Measurements from ENCODE around the gene LRRC26.

LRRC26 gene

DNA sequence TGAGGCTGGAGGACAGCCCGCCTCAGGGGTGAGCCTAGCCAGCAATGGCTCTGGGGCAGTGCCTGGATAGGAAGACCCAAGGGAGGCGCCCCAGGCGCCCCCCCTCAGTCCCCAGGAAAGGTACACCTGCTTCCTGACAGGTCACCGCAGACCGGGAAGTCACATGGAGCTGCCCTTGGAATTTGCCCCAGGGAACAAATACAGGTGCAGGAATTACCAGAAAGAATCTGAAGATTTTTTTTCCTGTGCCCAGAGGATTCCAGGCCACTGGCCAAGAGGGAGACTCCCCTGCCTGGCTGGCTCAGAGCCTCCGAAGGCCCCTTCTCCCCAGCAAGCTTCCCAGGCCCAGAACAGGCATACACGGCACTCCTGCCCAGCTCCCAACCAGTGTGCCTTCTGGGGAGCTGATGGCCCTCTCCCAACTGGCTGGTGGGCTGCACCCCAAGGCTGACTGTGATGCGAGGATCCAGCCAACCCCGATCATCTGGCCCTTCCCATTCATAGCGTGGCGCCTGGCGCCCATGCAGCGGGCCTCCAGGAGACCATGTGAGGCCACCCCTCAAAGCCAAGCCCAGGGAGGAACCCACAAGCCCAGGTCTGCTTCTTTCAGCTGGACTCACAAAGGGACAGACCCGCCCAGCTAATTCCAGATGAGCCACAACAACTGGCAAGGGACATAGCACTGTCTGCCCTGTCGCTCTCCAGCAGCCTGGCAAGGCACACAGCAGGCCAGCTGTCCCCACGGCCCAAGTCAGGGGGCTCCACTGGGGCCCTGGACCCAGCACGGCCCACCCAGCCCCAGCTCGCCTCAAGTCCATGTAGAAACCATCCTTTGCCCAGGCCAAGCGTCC, 28.4 kb upstream of the LRRC26 start:
- no peak for DNase-seq (ENCODE audit: low read depth)
- no peak for TF ChIP-seq CTCF (conservative IDR thresholded peaks at IDR 0.05; ENCODE audit: low read depth, low read length)
- peak overlapping the region; percentile 84 for H3K4me3 ChIP-seq (ENCODE audit: low read length)

DNA sequence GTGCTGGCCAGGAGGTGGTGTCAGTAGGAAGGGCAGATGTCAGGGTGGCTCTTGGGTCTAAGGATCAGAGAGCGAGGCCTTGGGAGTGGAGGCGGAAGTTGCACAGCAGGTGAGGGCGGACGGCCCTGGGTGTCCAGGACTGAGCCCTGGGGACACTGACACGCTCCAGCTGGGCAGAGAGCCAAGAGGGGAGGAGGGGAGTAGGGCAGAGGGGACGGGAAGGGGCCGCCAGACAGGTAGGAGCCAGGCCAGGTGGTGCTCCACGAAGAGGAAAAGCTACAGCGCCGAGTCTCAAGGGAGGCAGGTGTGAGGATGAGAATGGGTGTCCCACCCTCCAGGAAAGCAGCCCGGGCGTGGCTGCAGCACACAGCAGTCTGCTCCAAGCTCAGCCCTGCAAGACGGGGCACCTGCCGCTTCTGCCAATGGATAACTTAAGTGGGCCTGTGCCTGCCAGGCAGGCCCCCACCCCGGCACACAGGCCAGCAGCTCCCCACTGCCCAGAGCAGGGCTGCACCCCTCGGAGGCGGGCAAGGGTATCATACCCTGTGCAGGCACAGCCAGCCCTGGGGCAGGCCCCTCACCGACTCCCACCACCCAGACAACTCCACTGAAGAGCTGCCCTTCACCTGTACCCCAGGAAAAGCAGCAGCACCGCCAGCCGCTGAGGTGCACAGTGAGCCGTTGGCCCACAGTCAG, 25.8 kb upstream of the LRRC26 start:
- no peak for TF ChIP-seq CTCF (conservative IDR thresholded peaks at IDR 0.05; ENCODE audit: low read depth, low read length)
- DNase-seq (ENCODE audit: low read depth) = no peak
- peak overlapping the region; percentile 84 for H3K4me3 ChIP-seq (ENCODE audit: low read length)

GRCh38 chr9:137194909-137195308, 25.1 kb upstream of the LRRC26 start:
- TF ChIP-seq CTCF (conservative IDR thresholded peaks at IDR 0.05; ENCODE audit: low read depth, low read length) = no peak
- DNase-seq (ENCODE audit: low read depth) = no peak
- peak overlapping the region; percentile 84 for H3K4me3 ChIP-seq (ENCODE audit: low read length)

- TF ChIP-seq CTCF (conservative IDR thresholded peaks at IDR 0.05; ENCODE audit: low read depth, low read length) = no peak
- H3K4me3 ChIP-seq (ENCODE audit: low read length) = peak overlapping the region; percentile 84
- DNase-seq (ENCODE audit: low read depth) = peak; percentile 94
Observed at GRCh38 chr9:137194388-137194787, 24.5 kb upstream of the LRRC26 start.

DNA sequence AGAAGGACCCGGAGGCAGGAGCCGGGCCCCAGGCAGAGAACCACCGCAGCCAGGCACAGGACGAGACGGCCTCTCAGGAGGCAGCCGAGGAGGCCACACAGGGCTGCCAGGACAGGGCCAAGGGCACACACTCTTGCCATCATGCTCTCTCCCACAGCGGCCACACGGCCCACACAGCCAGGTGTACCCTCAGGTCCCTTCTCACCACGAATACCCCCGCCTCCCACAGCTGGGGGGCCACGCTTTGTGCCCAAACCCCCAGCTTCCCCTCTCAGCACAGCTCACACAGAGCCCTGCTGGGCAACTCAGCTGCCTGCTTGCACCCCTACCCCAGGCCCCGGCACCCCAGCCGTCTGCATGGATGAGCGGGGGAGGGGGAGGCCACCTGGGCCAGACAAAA, 23.9 kb upstream of the LRRC26 start:
- TF ChIP-seq CTCF (conservative IDR thresholded peaks at IDR 0.05; ENCODE audit: low read depth, low read length) = no peak
- H3K4me3 ChIP-seq (ENCODE audit: low read length) = peak overlapping the region; percentile 40
- DNase-seq (ENCODE audit: low read depth) = no peak

- no peak overlapping the region for H3K4me3 ChIP-seq (ENCODE audit: low read length)
- TF ChIP-seq CTCF (conservative IDR thresholded peaks at IDR 0.05; ENCODE audit: low read depth, low read length) = no peak
- no peak for DNase-seq (ENCODE audit: low read depth)
Observed at GRCh38 chr9:137192859-137193258, 23.0 kb upstream of the LRRC26 start.

GRCh38 chr9:137192448-137192780, 22.6 kb upstream of the LRRC26 start:
- DNase-seq (ENCODE audit: low read depth) = no peak
- H3K4me3 ChIP-seq (ENCODE audit: low read length) = no peak overlapping the region
- no peak for TF ChIP-seq CTCF (conservative IDR thresholded peaks at IDR 0.05; ENCODE audit: low read depth, low read length)

All from retinal pigment epithelial cell (primary cell).